HL-60/S4 (cell line): Measurements from ENCODE around the gene MYDGF.
"Not testable (repeated sequence)": the region's sequence is repeated elsewhere in the genome, so short reads cannot be mapped to it uniquely, and the experiment has no call there.

Source experiments
- in situ Hi-C: fragments of 300-500 bp; cut with MboI; formaldehyde crosslinking; loops from 2 replicates; pipeline ENCODE4 v1.14.3; 2022; ENCODE audit warnings: low sequenced_read_pairs

Gene MYDGF

GRCh38 chr19:4701557-4701956, 31.4 kb upstream of the MYDGF start:
- in situ Hi-C loops, result no loop called here

- in situ Hi-C loops, result no loop called here
Observed at GRCh38 chr19:4700693-4700970, 30.5 kb upstream of the MYDGF start.

- in situ Hi-C loops, result no loop called here
Observed at GRCh38 chr19:4699826-4700692, 29.9 kb upstream of the MYDGF start.

- in situ Hi-C loops, result no loop called here
Observed at GRCh38 chr19:4697304-4697703, 27.2 kb upstream of the MYDGF start.

- in situ Hi-C loops, result no loop called here
Observed at GRCh38 chr19:4695224-4695731, 25.1 kb upstream of the MYDGF start.

GRCh38 chr19:4694211-4694987, 24.3 kb upstream of the MYDGF start:
- in situ Hi-C loops, result no loop called here

GRCh38 chr19:4693471-4694121, 23.5 kb upstream of the MYDGF start:
- in situ Hi-C loops, result no loop called here

GRCh38 chr19:4693078-4693350, 22.9 kb upstream of the MYDGF start:
- in situ Hi-C loops, result no loop called here

GRCh38 chr19:4692251-4693077, 22.3 kb upstream of the MYDGF start:
- in situ Hi-C loops, result no loop called here

- in situ Hi-C loops, result no loop called here
Observed at GRCh38 chr19:4691373-4691772, 21.2 kb upstream of the MYDGF start.

- in situ Hi-C loops, result no loop called here
Observed at GRCh38 chr19:4690361-4690760, 20.2 kb upstream of the MYDGF start.

GRCh38 chr19:4689403-4689802, 19.3 kb upstream of the MYDGF start:
- in situ Hi-C loops, result no loop called here

- in situ Hi-C loops, result no loop called here
Observed at GRCh38 chr19:4688587-4688986, 18.4 kb upstream of the MYDGF start.

- in situ Hi-C loops, result no loop called here
Observed at GRCh38 chr19:4687396-4687795, 17.3 kb upstream of the MYDGF start.

- in situ Hi-C loops, result no loop called here
Observed at GRCh38 chr19:4686700-4687099, 16.6 kb upstream of the MYDGF start.

- in situ Hi-C loops, result no loop called here
Observed at GRCh38 chr19:4684312-4685095, 14.4 kb upstream of the MYDGF start.

- in situ Hi-C loops, result no loop called here
Observed at GRCh38 chr19:4682417-4683200, 12.5 kb upstream of the MYDGF start.

- in situ Hi-C loops, result not testable (repeated sequence)
Observed at GRCh38 chr19:4680021-4680420, 9.9 kb upstream of the MYDGF start.
